Liver (tissue), 9 donors: Measurements from ENCODE around the gene POLD2. TPM values are rescaled to one million over a fixed set of nuclear protein-coding genes. Genes with fewer than 3 reads are reported as not detected.

Experiments
- DNase-seq: peaks from one replicate; pipeline ENCODE4 v3.0.0-alpha.2; 2017; ENCODE audit warnings: low spot score
- H3K27ac ChIP-seq, 2 donors: one replicate each; pipeline ENCODE4 v1.7.0; 2013; ENCODE audit warnings: inconsistent platforms in 2 of 2, low read length in 2 of 2, control low read depth in 1 of 2, low read depth in 1 of 2, mild to moderate bottlenecking in 1 of 2
- H3K27me3 ChIP-seq, 4 donors: one replicate each; pipeline versions ENCODE4 v1.6.1 to v1.7.0; 2013; ENCODE audit warnings: low read length in 3 of 4, inconsistent platforms in 1 of 4, mild to moderate bottlenecking in 1 of 4, moderate library complexity in 1 of 4; ENCODE audit not compliant: control insufficient read depth in 4 of 4, insufficient read depth in 4 of 4
- H3K36me3 ChIP-seq, 4 donors: one replicate each; pipeline versions ENCODE4 v1.6.1 to v1.7.0; 2013; ENCODE audit warnings: low read length in 3 of 4, mild to moderate bottlenecking in 3 of 4, low read depth in 1 of 4, moderate library complexity in 1 of 4; ENCODE audit not compliant: control insufficient read depth in 4 of 4, insufficient read depth in 3 of 4
- H3K4me1 ChIP-seq, 4 donors: one replicate each; pipeline versions ENCODE4 v1.6.1 to v1.7.0; 2013; ENCODE audit warnings: low read length in 3 of 4, mild to moderate bottlenecking in 3 of 4, moderate library complexity in 1 of 4; ENCODE audit not compliant: control insufficient read depth in 4 of 4, insufficient read depth in 4 of 4
- H3K4me3 ChIP-seq, 3 donors: one replicate each; pipeline versions ENCODE4 v1.6.1 to v1.7.0; 2013; ENCODE audit warnings: low read length in 3 of 3, control low read depth in 1 of 3, low read depth in 1 of 3, mild to moderate bottlenecking in 1 of 3
- H3K9ac ChIP-seq, 2 donors: one replicate each; pipeline ENCODE4 v1.7.0; 2013; ENCODE audit warnings: low read length in 2 of 2, mild to moderate bottlenecking in 2 of 2, moderate library complexity in 2 of 2, control low read depth in 1 of 2, low read depth in 1 of 2
- H3K9me3 ChIP-seq, 4 donors: one replicate each; pipeline versions ENCODE4 v1.6.1 to v1.7.0; 2013; ENCODE audit warnings: low read length in 3 of 4; ENCODE audit not compliant: control insufficient read depth in 4 of 4
- EGR1 ChIP-seq, 2 donors: IDR thresholded peaks; 2 replicates each; pipeline ENCODE4 v1.6.1; 2016 to 2018; ENCODE audit warnings: antibody characterized with exemption in 2 of 2, low read depth in 2 of 2
- FOXA1 ChIP-seq: IDR thresholded peaks from 2 replicates; pipeline ENCODE4 v1.6.1; 2016; ENCODE audit warnings: antibody characterized with exemption
- GABPA ChIP-seq, 2 donors: IDR thresholded peaks in 1 of 2; conservative IDR thresholded peaks in 1 of 2; 2 replicates each; pipeline ENCODE4 v1.6.1; 2016; ENCODE audit warnings: antibody characterized with exemption in 2 of 2, mild to moderate bottlenecking in 1 of 2, moderate library complexity in 1 of 2
- HNF4A ChIP-seq, 2 donors: conservative IDR thresholded peaks; 2 replicates each; pipeline ENCODE4 v1.6.1; 2016; ENCODE audit warnings: antibody characterized with exemption in 2 of 2, mild to moderate bottlenecking in 2 of 2
- HNF4G ChIP-seq: IDR thresholded peaks from 2 replicates; pipeline ENCODE4 v1.6.1; 2016; ENCODE audit warnings: antibody characterized with exemption
- JUND ChIP-seq, 2 donors: IDR thresholded peaks; 2 replicates each; pipeline ENCODE4 v1.6.1; 2016; ENCODE audit warnings: antibody characterized with exemption in 2 of 2
- RAD21 ChIP-seq, 2 donors: IDR thresholded peaks; 2 replicates each; pipeline ENCODE4 v1.6.1; 2016; ENCODE audit warnings: antibody characterized with exemption in 2 of 2, mild to moderate bottlenecking in 2 of 2
- RXRA ChIP-seq, 2 donors: IDR thresholded peaks; 2 replicates each; pipeline ENCODE4 v1.6.1; 2017 to 2018; ENCODE audit warnings: antibody characterized with exemption in 2 of 2, mild to moderate bottlenecking in 1 of 2
- SP1 ChIP-seq: IDR thresholded peaks from 2 replicates; pipeline ENCODE4 v1.6.1; 2018; ENCODE audit warnings: antibody characterized with exemption, mild to moderate bottlenecking
- ZBTB33 ChIP-seq: IDR thresholded peaks from 2 replicates; pipeline ENCODE4 v1.6.1; 2016; ENCODE audit warnings: antibody characterized with exemption
- WGBS: extraction: QIAGEN DNeasy Blood & Tissue Kit; methylation state at CpG from one replicate; pipeline ENCODE4 v1.1.7; 2013; 5-methylcytosine and 5-hydroxymethylcytosine counted together
- polyA plus RNA-seq, 2 donors: library from polyadenylated mRNA; stranded (reverse) in 1 of 2; unstranded in 1 of 2; fragments of 200-250 nt in 1 of 2; fragments of >200 nt in 1 of 2; fragmentation: Nextera tagmentation in 1 of 2; extraction: Ambion mirVana in 1 of 2; gene quantifications; one replicate each; pipeline versions ENCODE4 v1.2.1 to v1.2.3, GENCODE V29; 2013 to 2015
- total RNA-seq, 2 donors: library from RNA; depleted of rRNA; stranded (reverse); fragments of >200 nt; gene quantifications; one replicate each; pipeline ENCODE4 v1.2.3, GENCODE V29; 2014
- TF ChIP-seq, protein P1 (sequence below): IDR thresholded peaks from 2 replicates; pipeline ENCODE4 v1.6.1; 2016; ENCODE audit warnings: antibody characterized with exemption
- TF ChIP-seq, protein P2 (sequence below): fragments of 150-350 bp; IDR thresholded peaks from 2 replicates; pipeline ENCODE4 v1.5.1; 2017; ENCODE audit warnings: improper control_type of control experiment, low read depth, low read length; ENCODE audit not compliant: missing input control
- TF ChIP-seq, protein P3 (sequence below): IDR thresholded peaks from 2 replicates; pipeline ENCODE4 v1.6.1; 2016; ENCODE audit warnings: antibody characterized with exemption, mild to moderate bottlenecking
- donor health status: healthy.
- donor health status: healthy.
- donor health status: healthy.
- donor health status: healthy.
- donor health status: healthy.

POLD2 gene
- total and polyA plus RNA-seq, 4 donors = 53.9 to 101 (median 85.3) TPM

DNA sequence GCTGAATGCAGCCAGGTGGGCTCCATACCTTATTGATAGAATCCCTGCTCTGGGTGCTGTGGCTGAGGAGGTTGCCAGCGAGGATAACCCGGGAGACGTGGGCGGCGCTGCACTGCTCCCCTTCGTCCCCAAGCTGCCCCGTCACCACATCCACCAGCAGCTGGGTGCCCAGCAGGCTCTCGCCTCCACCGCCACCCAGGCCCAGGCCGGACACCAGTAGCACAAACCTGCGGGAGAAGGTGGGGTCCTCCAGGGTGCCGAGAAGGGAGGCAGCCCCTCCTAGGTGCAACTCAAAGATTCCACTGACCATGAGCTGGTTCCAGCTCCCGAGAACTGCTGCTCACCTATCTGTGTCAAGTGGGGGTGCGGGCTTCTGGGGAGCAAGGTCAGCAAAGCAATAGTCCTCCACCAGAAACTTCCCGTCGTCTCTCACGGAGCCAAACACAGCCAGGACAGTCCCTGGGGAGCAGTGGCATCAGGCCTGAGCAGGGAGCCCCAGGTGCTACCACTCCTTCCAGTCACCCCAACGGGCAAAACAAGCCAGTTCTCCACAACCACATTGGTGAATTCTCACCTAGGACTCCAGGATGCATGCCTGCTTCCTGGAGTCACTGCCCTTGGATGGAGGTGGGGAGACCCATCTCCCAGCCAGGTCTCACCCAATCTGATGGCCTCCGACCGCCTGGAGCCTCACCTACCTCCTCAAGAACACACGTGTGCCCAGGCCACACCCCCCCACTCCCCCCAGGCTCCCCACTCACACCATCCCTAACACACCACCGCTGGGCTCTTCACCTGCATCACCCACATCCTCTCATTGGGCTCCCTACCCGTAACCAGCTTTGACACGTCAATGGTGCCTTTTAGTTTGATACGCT lies 6.3 kb downstream of the POLD2 start:
- TF ChIP-seq HNF4A (conservative IDR thresholded peaks at IDR 0.05) (no peak), FOXA1 (no peak), SP1 (no peak), RXRA (IDR thresholded peaks at IDR 0.05) (no peak), JUND (IDR thresholded peaks at IDR 0.05) (no peak), ZBTB33 (no peak), RAD21 (IDR thresholded peaks at IDR 0.05) (no peak), EGR1 (IDR thresholded peaks at IDR 0.05; ENCODE audit: low read depth in 2 of 2) (no peak), GABPA (IDR thresholded peaks at IDR 0.05 in 1 of 2, conservative IDR thresholded peaks at IDR 0.05 in 1 of 2) (no peak), HNF4G (no peak)
- TF ChIP-seq, protein P1, sequence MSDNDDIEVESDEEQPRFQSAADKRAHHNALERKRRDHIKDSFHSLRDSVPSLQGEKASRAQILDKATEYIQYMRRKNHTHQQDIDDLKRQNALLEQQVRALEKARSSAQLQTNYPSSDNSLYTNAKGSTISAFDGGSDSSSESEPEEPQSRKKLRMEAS = no peak
- TF ChIP-seq, protein P2, sequence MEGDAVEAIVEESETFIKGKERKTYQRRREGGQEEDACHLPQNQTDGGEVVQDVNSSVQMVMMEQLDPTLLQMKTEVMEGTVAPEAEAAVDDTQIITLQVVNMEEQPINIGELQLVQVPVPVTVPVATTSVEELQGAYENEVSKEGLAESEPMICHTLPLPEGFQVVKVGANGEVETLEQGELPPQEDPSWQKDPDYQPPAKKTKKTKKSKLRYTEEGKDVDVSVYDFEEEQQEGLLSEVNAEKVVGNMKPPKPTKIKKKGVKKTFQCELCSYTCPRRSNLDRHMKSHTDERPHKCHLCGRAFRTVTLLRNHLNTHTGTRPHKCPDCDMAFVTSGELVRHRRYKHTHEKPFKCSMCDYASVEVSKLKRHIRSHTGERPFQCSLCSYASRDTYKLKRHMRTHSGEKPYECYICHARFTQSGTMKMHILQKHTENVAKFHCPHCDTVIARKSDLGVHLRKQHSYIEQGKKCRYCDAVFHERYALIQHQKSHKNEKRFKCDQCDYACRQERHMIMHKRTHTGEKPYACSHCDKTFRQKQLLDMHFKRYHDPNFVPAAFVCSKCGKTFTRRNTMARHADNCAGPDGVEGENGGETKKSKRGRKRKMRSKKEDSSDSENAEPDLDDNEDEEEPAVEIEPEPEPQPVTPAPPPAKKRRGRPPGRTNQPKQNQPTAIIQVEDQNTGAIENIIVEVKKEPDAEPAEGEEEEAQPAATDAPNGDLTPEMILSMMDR = no peak
- TF ChIP-seq, protein P3, sequence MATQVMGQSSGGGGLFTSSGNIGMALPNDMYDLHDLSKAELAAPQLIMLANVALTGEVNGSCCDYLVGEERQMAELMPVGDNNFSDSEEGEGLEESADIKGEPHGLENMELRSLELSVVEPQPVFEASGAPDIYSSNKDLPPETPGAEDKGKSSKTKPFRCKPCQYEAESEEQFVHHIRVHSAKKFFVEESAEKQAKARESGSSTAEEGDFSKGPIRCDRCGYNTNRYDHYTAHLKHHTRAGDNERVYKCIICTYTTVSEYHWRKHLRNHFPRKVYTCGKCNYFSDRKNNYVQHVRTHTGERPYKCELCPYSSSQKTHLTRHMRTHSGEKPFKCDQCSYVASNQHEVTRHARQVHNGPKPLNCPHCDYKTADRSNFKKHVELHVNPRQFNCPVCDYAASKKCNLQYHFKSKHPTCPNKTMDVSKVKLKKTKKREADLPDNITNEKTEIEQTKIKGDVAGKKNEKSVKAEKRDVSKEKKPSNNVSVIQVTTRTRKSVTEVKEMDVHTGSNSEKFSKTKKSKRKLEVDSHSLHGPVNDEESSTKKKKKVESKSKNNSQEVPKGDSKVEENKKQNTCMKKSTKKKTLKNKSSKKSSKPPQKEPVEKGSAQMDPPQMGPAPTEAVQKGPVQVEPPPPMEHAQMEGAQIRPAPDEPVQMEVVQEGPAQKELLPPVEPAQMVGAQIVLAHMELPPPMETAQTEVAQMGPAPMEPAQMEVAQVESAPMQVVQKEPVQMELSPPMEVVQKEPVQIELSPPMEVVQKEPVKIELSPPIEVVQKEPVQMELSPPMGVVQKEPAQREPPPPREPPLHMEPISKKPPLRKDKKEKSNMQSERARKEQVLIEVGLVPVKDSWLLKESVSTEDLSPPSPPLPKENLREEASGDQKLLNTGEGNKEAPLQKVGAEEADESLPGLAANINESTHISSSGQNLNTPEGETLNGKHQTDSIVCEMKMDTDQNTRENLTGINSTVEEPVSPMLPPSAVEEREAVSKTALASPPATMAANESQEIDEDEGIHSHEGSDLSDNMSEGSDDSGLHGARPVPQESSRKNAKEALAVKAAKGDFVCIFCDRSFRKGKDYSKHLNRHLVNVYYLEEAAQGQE = no peak
- 95% methylated on average over 25 of the region's 25 CpGs for WGBS
- H3K27me3 ChIP-seq = no peaks in the 10 kb centered on the region
- H3K9me3 ChIP-seq = no peaks in the 10 kb centered on the region
- peaks cover 0 to 9% (median 4%) of the 10 kb centered on the region in 4 donors for H3K4me1 ChIP-seq
- no peak overlapping the region for H3K4me3 ChIP-seq
- H3K27ac ChIP-seq = no peak overlapping the region
- H3K9ac ChIP-seq = no peak overlapping the region
- no peak for DNase-seq
- H3K36me3 ChIP-seq = peaks cover 6 to 49% (median 23%) of the 10 kb centered on the region in 4 donors
